Tibial nerve (tissue), 4 donors: ENCODE results near the gene CHSY1.

Source experiments
- CTCF ChIP-seq, 5 experiments: fragments of 200-600 bp in 3 of 5; fragments of 450-650 bp in 2 of 5; sonication (generic) in 3 of 5; IDR thresholded peaks; one replicate each; pipeline ENCODE4 v1.5.1; 2016 to 2019; ENCODE audit warnings: antibody characterized with exemption in 5 of 5, mild to moderate bottlenecking in 3 of 5, moderate library complexity in 2 of 5
- EP300 ChIP-seq, 2 donors: sonication (generic); formaldehyde crosslinking; IDR thresholded peaks; one replicate each; pipeline ENCODE4 v1.6.1; 2017; ENCODE audit warnings: antibody characterized with exemption in 2 of 2, mild to moderate bottlenecking in 1 of 2

- no peak for TF ChIP-seq CTCF (IDR thresholded peaks at IDR 0.05)
- TF ChIP-seq EP300 (IDR thresholded peaks at IDR 0.05), result no peak
Observed at GRCh38 chr15:101210058-101210457, 41.8 kb downstream of the CHSY1 start.
